Caco-2 (cell line): ENCODE data around the gene KCTD1. TPM values are rescaled to one million over a fixed set of nuclear protein-coding genes. Genes with fewer than 3 reads are reported as not detected.

Experiments used
- BruUV-seq: library from RNA; stranded (reverse); fragments of 400-500 nt; replicated peaks from 2 replicates; lab custom pipeline; 2021; lab: Mats Ljungman, UMichigan
- CTCF ChIA-PET: fragments of 300-600 bp; sonication (Branson Sonifier 250); formaldehyde crosslinking; loops from one replicate; lab custom pipeline; 2022; ENCODE audit warnings: antibody characterized with exemption; lab: Charles Lee
- POLR2A ChIA-PET: fragments of 300-600 bp; sonication (Branson Sonifier 250); formaldehyde crosslinking; loops from one replicate; lab custom pipeline; 2022; ENCODE audit warnings: antibody characterized with exemption; lab: Charles Lee
- DNase-seq, 2 experiments: peaks; one replicate each; pipeline versions ENCODE4 v3.0.0 to v3.0.0-alpha.2; 2020 to 2022
- H3K27me3 ChIP-seq: replicated peaks from 2 replicates; pipeline ENCODE4 v1.6.0; 2011; ENCODE audit warnings: low read length; ENCODE audit not compliant: control insufficient read depth, insufficient read depth
- H3K36me3 ChIP-seq: 2 replicates; pipeline ENCODE4 v1.5.1; 2011; ENCODE audit warnings: low read length; ENCODE audit not compliant: control insufficient read depth, insufficient read depth
- H3K4me1 ChIP-seq: fragments of 250-450 bp; sonication (Bioruptor Pico); 2 replicates; pipeline ENCODE4 v1.5.1; 2020; ENCODE audit warnings: mild to moderate bottlenecking
- H3K4me3 ChIP-seq: 2 replicates; pipeline ENCODE4 v1.5.1; 2011; ENCODE audit warnings: low read depth, mild to moderate bottlenecking, control low read depth, low read length
- H3K9me3 ChIP-seq: fragments of 250-450 bp; sonication (Bioruptor Pico); 2 replicates; pipeline ENCODE4 v1.5.1; 2020; ENCODE audit warnings: mild to moderate bottlenecking, moderate library complexity
- H3K27ac Mint-ChIP-seq: one replicate; pipeline ENCODE4 v1.8.0; 2022; ENCODE audit warnings: mixed read lengths; ENCODE audit not compliant: unreplicated experiment
- H3K27me3 Mint-ChIP-seq: one replicate; pipeline ENCODE4 v1.8.0; 2022; ENCODE audit warnings: mixed read lengths; ENCODE audit not compliant: insufficient read depth, unreplicated experiment
- H3K36me3 Mint-ChIP-seq: one replicate; pipeline ENCODE4 v1.8.0; 2022; ENCODE audit warnings: mild to moderate bottlenecking, mixed read lengths; ENCODE audit not compliant: insufficient read depth, unreplicated experiment
- H3K4me1 Mint-ChIP-seq: one replicate; pipeline ENCODE4 v1.8.0; 2022; ENCODE audit warnings: low read depth, mixed read lengths; ENCODE audit not compliant: unreplicated experiment
- H3K4me3 Mint-ChIP-seq: one replicate; pipeline ENCODE4 v1.8.0; 2022; ENCODE audit warnings: mild to moderate bottlenecking, moderate library complexity, mixed read lengths; ENCODE audit not compliant: unreplicated experiment
- H3K9me3 Mint-ChIP-seq: one replicate; pipeline ENCODE4 v1.8.0; 2022; ENCODE audit warnings: mixed read lengths; ENCODE audit not compliant: unreplicated experiment
- CTCF ChIP-seq, 2 experiments: fragments of 200-600 bp in 1 of 2; IDR thresholded peaks; 1 replicate in 1 of 2; 2 replicates in 1 of 2; pipeline versions ENCODE4 v1.5.1 to v1.8.0; 2011 to 2022; ENCODE audit warnings: antibody characterized with exemption in 1 of 2, control low read depth in 1 of 2, inconsistent platforms in 1 of 2, low read depth in 1 of 2, low read length in 1 of 2, mild to moderate bottlenecking in 1 of 2, moderate library complexity in 1 of 2; ENCODE audit not compliant: insufficient read depth in 1 of 2, severe bottlenecking in 1 of 2, unreplicated experiment in 1 of 2
- intact Hi-C: fragments of 100-400 bp; cut with micrococcal nuclease; formaldehyde crosslinking; loops from one replicate; pipeline ENCODE4 v1.10.0; 2022; ENCODE audit not compliant: unreplicated experiment
- total RNA-seq: library from RNA; stranded (reverse); gene quantifications from 2 replicates; pipeline ENCODE4 v1.2.3, GENCODE V29; 2022

Gene KCTD1
- total RNA-seq, 1 experiment from 2014 or later, result 5.7 TPM

- H3K27me3 ChIP-seq, result no peaks in the 10 kb centered on the region
- no peak for DNase-seq
- Mint-ChIP-seq H3K4me1 (no peaks in the 10 kb centered on the region), H3K27ac (no peak overlapping the region), H3K27me3 (no peaks in the 10 kb centered on the region), H3K36me3 (no peaks in the 10 kb centered on the region), H3K4me3 (no peak overlapping the region), H3K9me3 (no peaks in the 10 kb centered on the region)
- BruUV-seq, result no TSS peak
- H3K4me3 ChIP-seq, result no peak overlapping the region
- no peaks in the 10 kb centered on the region for H3K9me3 ChIP-seq
- ChIA-PET CTCF (no interaction called here), POLR2A (no interaction called here)
- intact Hi-C loops, result no loop called here
- TF ChIP-seq CTCF (IDR thresholded peaks at IDR 0.05; ENCODE audit: insufficient read depth in 1 of 2, low read depth in 1 of 2, low read length in 1 of 2, severe bottlenecking in 1 of 2, unreplicated experiment in 1 of 2), result no peak
- H3K4me1 ChIP-seq, result no peaks in the 10 kb centered on the region
- H3K36me3 ChIP-seq, result no peaks in the 10 kb centered on the region
These were observed 38.0 kb downstream of the KCTD1 start for GRCh38 chr18:26510337-26510736.

GRCh38 chr18:26506012-26506411 is 42.3 kb downstream of the KCTD1 start:
- H3K9me3 Mint-ChIP-seq, result no peaks in the 10 kb centered on the region
- TF ChIP-seq CTCF (IDR thresholded peaks at IDR 0.05; ENCODE audit: insufficient read depth in 1 of 2, low read depth in 1 of 2, low read length in 1 of 2, severe bottlenecking in 1 of 2, unreplicated experiment in 1 of 2), result no peak
- no TSS peak for BruUV-seq
- Histone ChIP-seq H3K27me3 (no peaks in the 10 kb centered on the region), H3K36me3 (no peaks in the 10 kb centered on the region), H3K4me3 (no peak overlapping the region), H3K9me3 (no peaks in the 10 kb centered on the region), H3K4me1 (no peaks in the 10 kb centered on the region)
- ChIA-PET CTCF (no interaction called here), POLR2A (no interaction called here)
- no peaks in the 10 kb centered on the region for H3K4me1 Mint-ChIP-seq
- no peaks in the 10 kb centered on the region for H3K27me3 Mint-ChIP-seq
- H3K36me3 Mint-ChIP-seq, result no peaks in the 10 kb centered on the region
- H3K27ac Mint-ChIP-seq, result no peak overlapping the region
- intact Hi-C loops, result no loop called here
- no peak overlapping the region for H3K4me3 Mint-ChIP-seq
- no peak for DNase-seq

GRCh38 chr18:26504831-26505230 is 43.5 kb downstream of the KCTD1 start:
- Mint-ChIP-seq H3K9me3 (no peaks in the 10 kb centered on the region), H3K4me3 (no peak overlapping the region), H3K36me3 (no peaks in the 10 kb centered on the region), H3K27ac (no peak overlapping the region), H3K27me3 (no peaks in the 10 kb centered on the region), H3K4me1 (no peaks in the 10 kb centered on the region)
- intact Hi-C loops, result no loop called here
- Histone ChIP-seq H3K27me3 (no peaks in the 10 kb centered on the region), H3K36me3 (no peaks in the 10 kb centered on the region), H3K9me3 (no peaks in the 10 kb centered on the region), H3K4me1 (no peaks in the 10 kb centered on the region), H3K4me3 (no peak overlapping the region)
- no TSS peak for BruUV-seq
- CTCF ChIA-PET, result no interaction called here
- TF ChIP-seq CTCF (IDR thresholded peaks at IDR 0.05; ENCODE audit: insufficient read depth in 1 of 2, low read depth in 1 of 2, low read length in 1 of 2, severe bottlenecking in 1 of 2, unreplicated experiment in 1 of 2), result no peak
- POLR2A ChIA-PET, result no interaction called here
- DNase-seq, result no peak
